Gastrocnemius medialis (tissue), 4 donors: Measurements from ENCODE around the gene TLR5. TPM values are rescaled to one million over a fixed set of nuclear protein-coding genes. Genes with fewer than 3 reads are reported as not detected.

Experiments
- ATAC-seq, 2 donors: fragments of 150-250 bp; one replicate each; pipeline ENCODE4 v1.9.1; 2016
- DNase-seq, 2 donors: peaks; one replicate each; pipeline ENCODE4 v3.0.0-alpha.2; 2019
- H3K27ac ChIP-seq, 4 donors: fragments of 200-600 bp; sonication (generic); 1 replicate in 1 of 4; 2 replicates in 3 of 4; pipeline ENCODE4 v1.5.1; 2016 to 2018; ENCODE audit warnings: mild to moderate bottlenecking in 2 of 4, moderate library complexity in 1 of 4
- H3K27me3 ChIP-seq, 3 donors: fragments of 200-600 bp; sonication (generic) in 2 of 3; 1 replicate in 1 of 3; 2 replicates in 2 of 3; pipeline versions ENCODE4 v1.5.1 to v1.6.0; 2016 to 2019; ENCODE audit warnings: mild to moderate bottlenecking in 1 of 3, moderate library complexity in 1 of 3
- H3K36me3 ChIP-seq, 2 donors: fragments of 200-600 bp; sonication (generic) in 1 of 2; one replicate each; pipeline ENCODE4 v1.5.1; 2017 to 2018
- H3K4me1 ChIP-seq, 2 donors: fragments of 200-600 bp; sonication (generic) in 1 of 2; one replicate each; pipeline ENCODE4 v1.5.1; 2016 to 2017; ENCODE audit warnings: mild to moderate bottlenecking in 2 of 2
- H3K4me3 ChIP-seq, 4 donors: fragments of 200-600 bp; sonication (generic) in 3 of 4; 1 replicate in 1 of 4; 2 replicates in 3 of 4; pipeline ENCODE4 v1.5.1; 2016 to 2019; ENCODE audit warnings: mild to moderate bottlenecking in 2 of 4
- H3K9me3 ChIP-seq, 3 donors: fragments of 200-600 bp; sonication (generic) in 2 of 3; 1 replicate in 1 of 3; 2 replicates in 2 of 3; pipeline ENCODE4 v1.5.1; 2016 to 2019
- CTCF ChIP-seq, 5 experiments: fragments of 450-650 bp in 3 of 5; fragments of 200-600 bp in 2 of 5; sonication (generic) in 2 of 5; IDR thresholded peaks in 4 of 5; conservative IDR thresholded peaks in 1 of 5; 1 replicate in 4 of 5; 2 replicates in 1 of 5; pipeline ENCODE4 v1.5.1; 2016 to 2019; ENCODE audit warnings: antibody characterized with exemption in 5 of 5, mild to moderate bottlenecking in 3 of 5, moderate library complexity in 3 of 5
- POLR2A ChIP-seq, 2 donors: fragments of 450-650 bp; IDR thresholded peaks; one replicate each; pipeline ENCODE4 v1.6.1; 2017; ENCODE audit warnings: antibody characterized with exemption in 2 of 2, mild to moderate bottlenecking in 2 of 2, moderate library complexity in 2 of 2
- in situ Hi-C, 4 donors: fragments of 200-750 bp; cut with MboI; loops; one replicate each; pipeline versions ENCODE4 v1.15.0 to v1.8.0; 2017; ENCODE audit warnings: low sequenced_read_pairs in 4 of 4
- intact Hi-C: fragments of 100-400 bp; cut with DNase I; formaldehyde crosslinking; loops from one replicate; pipeline ENCODE4 v1.15.1; 2023; ENCODE audit warnings: low total_unique reads
- total RNA-seq, 4 donors: library from RNA; depleted of rRNA; stranded (reverse); fragments of >200 nt; gene quantifications; one replicate each; pipeline versions ENCODE4 v1.1.0 to v1.2.3, GENCODE V29; 2016

TLR5 gene
- total RNA-seq, 4 donors from 2014 or later: 0.49 to 2.1 (median 1.3) TPM

- H3K27me3 ChIP-seq: no peaks in the 10 kb centered on the region
- H3K4me1 ChIP-seq: peaks cover 0 to 8% of the 10 kb centered on the region in 2 donors
- ATAC-seq: no peak
- no peaks in the 10 kb centered on the region for H3K36me3 ChIP-seq
- TF ChIP-seq CTCF (IDR thresholded peaks at IDR 0.05 in 4 of 5, conservative IDR thresholded peaks at IDR 0.05 in 1 of 5): peak in 2 of 5 experiments; percentile 11 to 34
- no peak for TF ChIP-seq POLR2A (IDR thresholded peaks at IDR 0.05)
- intact Hi-C loops (no loop called here), in situ Hi-C loops (loop anchor here in 1 of 4 donors (25.0 kb wide), 1 partner anchor 615 kb away; no protein-coding TSS in a partner anchor)
- H3K9me3 ChIP-seq: no peaks in the 10 kb centered on the region
- no peak overlapping the region for H3K27ac ChIP-seq
- no peak for DNase-seq
- no peak overlapping the region for H3K4me3 ChIP-seq
These were observed 65.7 kb downstream of the TLR5 start for GRCh38 chr1:223077247-223077833.

DNA sequence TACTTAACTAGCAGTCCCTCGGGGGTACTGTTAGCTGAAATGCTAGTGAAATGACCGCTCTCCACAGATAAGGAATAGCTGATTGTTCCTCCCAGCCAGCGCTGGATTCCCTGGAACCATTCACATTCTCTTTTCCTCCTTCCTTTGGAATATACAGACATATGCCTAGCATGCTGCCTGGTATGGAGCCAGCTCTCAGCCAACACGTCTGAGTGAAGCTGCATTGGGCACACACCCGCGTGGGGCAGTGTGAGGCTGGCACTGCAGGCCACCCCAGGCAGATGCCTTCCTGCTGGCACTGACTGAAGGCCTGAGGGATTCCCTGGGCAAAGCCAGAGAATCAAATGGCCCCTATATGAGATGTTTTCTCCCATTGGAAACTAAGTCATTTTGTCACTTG is 66.7 kb downstream of the TLR5 start:
- no peak for TF ChIP-seq POLR2A (IDR thresholded peaks at IDR 0.05)
- TF ChIP-seq CTCF (IDR thresholded peaks at IDR 0.05 in 4 of 5, conservative IDR thresholded peaks at IDR 0.05 in 1 of 5): no peak
- intact Hi-C loops (no loop called here), in situ Hi-C loops (loop anchor here in 1 of 4 donors (25.0 kb wide), 1 partner anchor 614 kb away; no protein-coding TSS in a partner anchor)
- H3K9me3 ChIP-seq: no peaks in the 10 kb centered on the region
- no peak for DNase-seq
- no peaks in the 10 kb centered on the region for H3K36me3 ChIP-seq
- ATAC-seq: no peak
- H3K4me1 ChIP-seq: peaks cover 0 to 8% of the 10 kb centered on the region in 2 donors
- H3K27ac ChIP-seq: no peak overlapping the region
- H3K27me3 ChIP-seq: no peaks in the 10 kb centered on the region
- H3K4me3 ChIP-seq: no peak overlapping the region

DNA sequence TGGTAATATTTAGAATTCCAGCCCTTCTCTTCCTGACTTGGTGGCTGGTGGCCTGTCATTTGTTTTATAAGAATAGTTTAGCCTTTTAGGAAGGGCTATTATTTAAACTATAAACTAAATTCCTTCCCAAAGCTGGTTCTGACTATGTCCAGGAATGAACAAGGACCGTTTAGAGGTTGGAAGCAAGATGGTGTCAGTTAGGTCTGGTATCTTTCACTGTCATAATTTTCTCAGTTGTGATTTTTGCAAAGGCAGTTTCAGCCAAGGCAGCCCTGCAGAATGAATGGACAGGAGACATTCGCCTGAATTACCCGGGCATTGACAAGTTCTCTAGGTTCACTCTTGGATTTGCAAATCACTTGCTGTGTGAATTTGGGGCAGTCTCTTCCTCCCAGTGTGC is 67.2 kb downstream of the TLR5 start:
- H3K9me3 ChIP-seq: no peaks in the 10 kb centered on the region
- in situ Hi-C loops: loop anchor here in 1 of 4 donors (25.0 kb wide), 1 partner anchor 614 kb away; no protein-coding TSS in a partner anchor

GRCh38 chr1:223074445-223075300 is 68.4 kb downstream of the TLR5 start:
- H3K4me3 ChIP-seq: no peak overlapping the region
- in situ Hi-C loops (loop anchor here in 1 of 4 donors (25.0 kb wide), 1 partner anchor 612 kb away; no protein-coding TSS in a partner anchor), intact Hi-C loops (no loop called here)
- H3K27ac ChIP-seq: no peak overlapping the region
- H3K4me1 ChIP-seq: peaks cover 0 to 8% of the 10 kb centered on the region in 2 donors
- no peaks in the 10 kb centered on the region for H3K27me3 ChIP-seq
- DNase-seq: no peak
- no peak for TF ChIP-seq CTCF (IDR thresholded peaks at IDR 0.05 in 4 of 5, conservative IDR thresholded peaks at IDR 0.05 in 1 of 5)
- TF ChIP-seq POLR2A (IDR thresholded peaks at IDR 0.05): no peak
- H3K9me3 ChIP-seq: no peaks in the 10 kb centered on the region
- H3K36me3 ChIP-seq: no peaks in the 10 kb centered on the region
- ATAC-seq: no peak

More for the DNA sequence above, 67.2 kb downstream of the TLR5 start:
- ATAC-seq (no peak), DNase-seq (no peak)
- TF ChIP-seq POLR2A (IDR thresholded peaks at IDR 0.05): no peak
- Histone ChIP-seq H3K36me3 (no peaks in the 10 kb centered on the region), H3K27me3 (no peaks in the 10 kb centered on the region), H3K27ac (no peak overlapping the region), H3K4me1 (peaks cover 0 to 8% of the 10 kb centered on the region in 2 donors), H3K4me3 (no peak overlapping the region)
- intact Hi-C loops: no loop called here
